ENCODE measurements around the gene RRAGB.
"Not testable (repeated sequence)": the region's sequence is repeated elsewhere in the genome, so short reads cannot be mapped to it uniquely, and the experiment has no call there.

DNA sequence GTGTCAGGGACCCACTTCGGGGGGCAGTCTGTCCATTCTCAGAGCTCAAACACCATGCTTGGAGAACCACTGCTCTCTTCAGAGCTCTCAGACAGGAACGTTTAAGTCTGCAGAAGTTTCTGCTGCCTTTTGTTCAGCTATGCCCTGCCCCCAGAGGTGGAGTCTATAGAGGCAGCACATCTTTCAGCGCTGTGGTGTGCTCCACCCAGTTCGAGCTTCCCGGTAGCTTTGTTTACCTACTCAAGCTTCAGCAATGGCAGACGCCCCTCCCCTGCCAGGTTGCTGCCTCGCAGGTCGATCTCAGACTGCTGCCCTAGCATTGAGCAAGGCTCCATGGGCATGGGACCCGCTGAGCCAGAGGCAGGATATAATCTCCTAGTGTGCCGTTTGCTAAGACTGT is 29.0 kb upstream of the RRAGB start:
- not testable (repeated sequence) for TF ChIP-seq POLR2A (IDR thresholded peaks at IDR 0.05)
- TF ChIP-seq, protein P1, sequence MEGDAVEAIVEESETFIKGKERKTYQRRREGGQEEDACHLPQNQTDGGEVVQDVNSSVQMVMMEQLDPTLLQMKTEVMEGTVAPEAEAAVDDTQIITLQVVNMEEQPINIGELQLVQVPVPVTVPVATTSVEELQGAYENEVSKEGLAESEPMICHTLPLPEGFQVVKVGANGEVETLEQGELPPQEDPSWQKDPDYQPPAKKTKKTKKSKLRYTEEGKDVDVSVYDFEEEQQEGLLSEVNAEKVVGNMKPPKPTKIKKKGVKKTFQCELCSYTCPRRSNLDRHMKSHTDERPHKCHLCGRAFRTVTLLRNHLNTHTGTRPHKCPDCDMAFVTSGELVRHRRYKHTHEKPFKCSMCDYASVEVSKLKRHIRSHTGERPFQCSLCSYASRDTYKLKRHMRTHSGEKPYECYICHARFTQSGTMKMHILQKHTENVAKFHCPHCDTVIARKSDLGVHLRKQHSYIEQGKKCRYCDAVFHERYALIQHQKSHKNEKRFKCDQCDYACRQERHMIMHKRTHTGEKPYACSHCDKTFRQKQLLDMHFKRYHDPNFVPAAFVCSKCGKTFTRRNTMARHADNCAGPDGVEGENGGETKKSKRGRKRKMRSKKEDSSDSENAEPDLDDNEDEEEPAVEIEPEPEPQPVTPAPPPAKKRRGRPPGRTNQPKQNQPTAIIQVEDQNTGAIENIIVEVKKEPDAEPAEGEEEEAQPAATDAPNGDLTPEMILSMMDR (IDR thresholded peaks at IDR 0.05) = not testable (repeated sequence)

All from lower leg skin (tissue), 3 donors.